HEK293 (cell line): ENCODE measurements around the gene HIRA.

ENCODE experiments used
- CTCF ChIA-PET: fragments of 350-600 bp; formaldehyde crosslinking; extraction: SDS; loops from one replicate; lab custom pipeline; 2021; ENCODE audit warnings: antibody characterized with exemption; lab: Yijun Ruan, JAX
- POLR2A ChIA-PET: fragments of 300-600 bp; formaldehyde crosslinking; extraction: SDS; loops from one replicate; lab custom pipeline; 2020; ENCODE audit warnings: antibody characterized with exemption, inconsistent platforms; lab: Yijun Ruan, JAX
- H3K27ac ChIP-seq: fragments of 200-500 bp; sonication (Bioruptor generic); 2 replicates; pipeline ENCODE4 v1.5.1; 2014; ENCODE audit warnings: low read depth, low read length, control low read depth, inconsistent platforms; ENCODE audit errors: extremely low read depth
- H3K36me3 ChIP-seq, 2 experiments: fragments of 200-500 bp in 1 of 2; sonication (Bioruptor generic) in 1 of 2; 1 replicate in 1 of 2; 2 replicates in 1 of 2; pipeline ENCODE4 v1.5.1; 2014 to 2017; ENCODE audit warnings: inconsistent platforms in 2 of 2, low read length in 2 of 2; ENCODE audit not compliant: control insufficient read depth in 2 of 2, insufficient read depth in 1 of 2
- H3K4me1 ChIP-seq: fragments of 200-500 bp; sonication (Bioruptor generic); 2 replicates; pipeline ENCODE4 v1.5.1; 2014; ENCODE audit warnings: mild to moderate bottlenecking, low read length, inconsistent platforms; ENCODE audit not compliant: control insufficient read depth, insufficient read depth
- H3K4me3 ChIP-seq: 2 replicates; pipeline ENCODE4 v1.5.1; 2011; ENCODE audit warnings: low read depth, mild to moderate bottlenecking, control low read depth, low read length, moderate library complexity
- H3K9me3 ChIP-seq: fragments of 200-500 bp; sonication (Bioruptor generic); 2 replicates; pipeline ENCODE4 v1.5.1; 2014; ENCODE audit warnings: low read depth, low read length, inconsistent platforms; ENCODE audit not compliant: control insufficient read depth, insufficient read depth
- AEBP2 ChIP-seq: fragments of 450-650 bp; formaldehyde crosslinking; IDR thresholded peaks from 2 replicates; pipeline ENCODE4 v1.5.1; 2016; ENCODE audit warnings: missing biosample characterization, missing genetic modification characterization, borderline replicate concordance
- GFI1B ChIP-seq: fragments of 450-650 bp; formaldehyde crosslinking; IDR thresholded peaks from 2 replicates; pipeline ENCODE4 v1.5.1; 2016; ENCODE audit warnings: missing biosample characterization, missing genetic modification characterization
- HOXA7 ChIP-seq: sonication (generic); formaldehyde crosslinking; IDR thresholded peaks from 2 replicates; pipeline ENCODE4 v1.8.1; 2022; ENCODE audit warnings: missing genetic modification reagents, borderline replicate concordance
- PATZ1 ChIP-seq: fragments of 450-650 bp; formaldehyde crosslinking; IDR thresholded peaks from 2 replicates; pipeline ENCODE4 v1.5.1; 2016; ENCODE audit warnings: missing biosample characterization, missing genetic modification characterization
- SETDB1 ChIP-seq: IDR thresholded peaks from one replicate; pipeline ENCODE4 v1.6.1; 2017; ENCODE audit warnings: mild to moderate bottlenecking, low read length, moderate library complexity, mixed read lengths; ENCODE audit not compliant: insufficient read length
- ZNF202 ChIP-seq: fragments of 450-650 bp; formaldehyde crosslinking; IDR thresholded peaks from 2 replicates; pipeline ENCODE4 v1.5.1; 2016; ENCODE audit warnings: missing biosample characterization, missing genetic modification characterization, borderline replicate concordance
- ZNF302 ChIP-seq: fragments of 450-650 bp; formaldehyde crosslinking; IDR thresholded peaks from 2 replicates; pipeline ENCODE4 v1.5.1; 2016; ENCODE audit warnings: missing biosample characterization, missing genetic modification characterization, low read depth
- ZNF398 ChIP-seq: fragments of 450-650 bp; formaldehyde crosslinking; IDR thresholded peaks from 2 replicates; pipeline ENCODE4 v1.5.1; 2017; ENCODE audit warnings: missing biosample characterization, missing genetic modification characterization
- ZNF449 ChIP-seq: fragments of 450-650 bp; formaldehyde crosslinking; IDR thresholded peaks from 2 replicates; pipeline ENCODE4 v1.5.1; 2017; ENCODE audit warnings: missing biosample characterization, mild to moderate bottlenecking, missing genetic modification characterization, moderate library complexity
- ZNF501 ChIP-seq: fragments of 450-650 bp; formaldehyde crosslinking; IDR thresholded peaks from 2 replicates; pipeline ENCODE4 v1.5.1; 2016; ENCODE audit warnings: missing biosample characterization, missing genetic modification characterization
- ZNF571 ChIP-seq: fragments of 450-650 bp; formaldehyde crosslinking; IDR thresholded peaks from 2 replicates; pipeline ENCODE4 v1.5.0; 2017; ENCODE audit warnings: missing biosample characterization, missing genetic modification characterization
- ZNF677 ChIP-seq: fragments of 450-650 bp; IDR thresholded peaks from 2 replicates; pipeline ENCODE4 v1.5.0; 2018; ENCODE audit warnings: missing biosample characterization, mild to moderate bottlenecking, missing genetic modification characterization, moderate library complexity
- ZNF768 ChIP-seq: fragments of 450-650 bp; formaldehyde crosslinking; IDR thresholded peaks from 2 replicates; pipeline ENCODE4 v1.5.1; 2018; ENCODE audit warnings: missing biosample characterization, mild to moderate bottlenecking, missing genetic modification characterization
- ZSCAN30 ChIP-seq: fragments of 450-650 bp; IDR thresholded peaks from 2 replicates; pipeline ENCODE4 v1.5.1; 2018; ENCODE audit warnings: missing biosample characterization, mild to moderate bottlenecking, missing genetic modification characterization, moderate library complexity
- ZSCAN5A ChIP-seq: fragments of 450-650 bp; formaldehyde crosslinking; IDR thresholded peaks from 2 replicates; pipeline ENCODE4 v1.5.1; 2016; ENCODE audit warnings: missing biosample characterization, missing genetic modification characterization

Gene HIRA

GRCh38 chr22:19464546-19464945, 33.0 kb upstream of the HIRA start:
- Histone ChIP-seq H3K27ac (no peak overlapping the region), H3K36me3 (peaks cover 14 to 97% of the 10 kb centered on the region in 2 experiments; a peak in 2 of 3 replicates), H3K4me1 (no peaks in the 10 kb centered on the region), H3K4me3 (no peak overlapping the region), H3K9me3 (no peaks in the 10 kb centered on the region)
- CTCF ChIA-PET, result interaction anchor here (1.0 to 5.8 kb wide), 3 partner anchors 10 to 165 kb away, joined by 3 to 27 read pairs (median 8); partner anchors contain the start of gene UFD1
- TF ChIP-seq ZNF449 (tag by site-specific recombination) (no peak), SETDB1 (no peak), HOXA7 (CRISPR knock-in tag) (no peak), ZNF302 (tag by site-specific recombination) (no peak), ZNF677 (tag by site-specific recombination) (no peak), GFI1B (tag by site-specific recombination) (no peak), AEBP2 (tag by site-specific recombination) (no peak), ZNF202 (tag by site-specific recombination) (no peak), ZNF501 (tag by site-specific recombination) (no peak), PATZ1 (tag by site-specific recombination) (no peak), ZNF571 (tag by site-specific recombination) (no peak), ZNF398 (tag by site-specific recombination) (no peak), ZNF768 (tag by site-specific recombination) (no peak), ZSCAN30 (tag by site-specific recombination) (no peak), ZSCAN5A (tag by site-specific recombination) (no peak)
- POLR2A ChIA-PET, result interaction anchor here (1.7 kb wide), 1 partner anchor 15 kb away, joined by 7 read pairs; the partner anchor contains the start of gene CDC45
